Measurements from ENCODE around the gene CPVL. TPM values are rescaled to one million over a fixed set of nuclear protein-coding genes. Genes with fewer than 3 reads are reported as not detected.

CPVL gene
- total and polyA plus RNA-seq, 2 of the 8 experiments (the other 6 are each of a cell fraction or from before 2014, with no cell fraction given): 40.0 to 55.0 TPM

- Histone ChIP-seq H4K20me1 (replicated peaks in 1 of 2; ENCODE audit: control insufficient read depth in 1 of 2, insufficient read depth in 2 of 2, low read length in 2 of 2) (no peaks in the 10 kb centered on the region), H3K27ac (ENCODE audit: low read depth, low read length) (no peak overlapping the region), H3K36me3 (ENCODE audit: control insufficient read depth in 2 of 4, insufficient read depth in 4 of 4, low read length in 3 of 4) (no peaks in the 10 kb centered on the region), H4K8ac (ENCODE audit: extremely low read depth, insufficient read depth, low read length) (no peak overlapping the region), H3K27me3 (replicated peaks in 1 of 4; ENCODE audit: control insufficient read depth in 3 of 4, extremely low read depth in 1 of 4, insufficient read depth in 3 of 4, low read length in 3 of 4) (no peaks in the 10 kb centered on the region), H3K4me2 (ENCODE audit: insufficient read depth in 1 of 2, low read depth in 2 of 2, low read length in 2 of 2) (no peak overlapping the region), H3K4ac (replicated peaks; ENCODE audit: insufficient read length, low read depth, low read length) (no peak overlapping the region), H2AK5ac (ENCODE audit: low read depth, low read length) (no peak overlapping the region), H3K79me2 (ENCODE audit: control insufficient read depth in 1 of 2, insufficient read depth in 2 of 2, low read length in 2 of 2) (no peaks in the 10 kb centered on the region), H2BK12ac (ENCODE audit: low read depth, low read length) (no peak overlapping the region), H3K4me1 (replicated peaks in 1 of 4; ENCODE audit: control insufficient read depth in 3 of 4, insufficient read depth in 4 of 4, low read length in 3 of 4) (peaks cover 5 to 14% (median 11%) of the 10 kb centered on the region in 4 experiments), H3K9ac (replicated peaks in 1 of 4; ENCODE audit: extremely low read depth in 1 of 4, low read depth in 3 of 4, low read length in 3 of 4) (no peak overlapping the region), H2BK20ac (ENCODE audit: low read length) (peak overlapping the region; percentile 10; the same call in 1 of the 2 replicates), H3K79me1 (ENCODE audit: low read depth, low read length) (no peaks in the 10 kb centered on the region), H2BK15ac (ENCODE audit: low read length) (no peak overlapping the region), H3K4me3 (ENCODE audit: extremely low read depth in 1 of 4, insufficient read depth in 2 of 4, low read depth in 3 of 4, low read length in 4 of 4) (peak overlapping the region in 1 of 4 experiments; percentile 23; a peak in 1 of 8 replicates), H2AFZ (ENCODE audit: low read length) (no peak overlapping the region), H2BK5ac (ENCODE audit: low read depth, low read length) (no peak overlapping the region), H3K18ac (ENCODE audit: extremely low read depth, low read length) (no peak overlapping the region), H3K23me2 (ENCODE audit: low read depth, low read length) (no peaks in the 10 kb centered on the region), H2BK120ac (replicated peaks; ENCODE audit: low read depth, low read length) (no peak overlapping the region), H3K9me3 (ENCODE audit: insufficient read depth in 2 of 2, low read depth in 1 of 2, low read length in 1 of 2) (no peaks in the 10 kb centered on the region), H3K23ac (ENCODE audit: insufficient read length) (no peak overlapping the region), H3K56ac (replicated peaks; ENCODE audit: insufficient read length, low read depth, low read length) (no peak overlapping the region), H4K5ac (ENCODE audit: insufficient read length, low read depth, low read length) (no peak overlapping the region), H4K91ac (replicated peaks; ENCODE audit: insufficient read length, low read length) (no peak overlapping the region), H3K14ac (ENCODE audit: insufficient read length) (no peak overlapping the region)
- TF ChIP-seq EGR1 (IDR thresholded peaks at IDR 0.05; ENCODE audit: borderline replicate concordance, low read depth, low read length): no peak
- no peak for TF ChIP-seq BRCA1 (IDR thresholded peaks at IDR 0.05; ENCODE audit: low read depth, low read length)
- TF ChIP-seq RFX5 (IDR thresholded peaks at IDR 0.05; ENCODE audit: borderline replicate concordance, low read depth, low read length): no peak
- TF ChIP-seq CHD1 (IDR thresholded peaks at IDR 0.05; ENCODE audit: low read depth, low read length): no peak
- no peak for FAIRE-seq
- ChIA-PET CTCF (ENCODE audit: partially characterized antibody) (interaction anchor here (0.7 to 10.0 kb wide), 4 partner anchors 27 to 133 kb away, joined by 4 to 59 read pairs (median 14); partner anchors contain the start of gene TRIL), POLR2A (ENCODE audit: partially characterized antibody) (interaction anchor here (1.4 kb wide), 1 partner anchor 23 kb away, joined by 5 read pairs; no protein-coding TSS in a partner anchor)
- no peak for DNase-seq (ENCODE audit: low read depth in 1 of 2, low spot score in 2 of 2)
Observed at GRCh38 chr7:28984217-28984616, 162.1 kb downstream of the CPVL start.

All from H1 (cell line).